ENCODE results near the gene MRPL23.

The MRPL23 gene

DNA sequence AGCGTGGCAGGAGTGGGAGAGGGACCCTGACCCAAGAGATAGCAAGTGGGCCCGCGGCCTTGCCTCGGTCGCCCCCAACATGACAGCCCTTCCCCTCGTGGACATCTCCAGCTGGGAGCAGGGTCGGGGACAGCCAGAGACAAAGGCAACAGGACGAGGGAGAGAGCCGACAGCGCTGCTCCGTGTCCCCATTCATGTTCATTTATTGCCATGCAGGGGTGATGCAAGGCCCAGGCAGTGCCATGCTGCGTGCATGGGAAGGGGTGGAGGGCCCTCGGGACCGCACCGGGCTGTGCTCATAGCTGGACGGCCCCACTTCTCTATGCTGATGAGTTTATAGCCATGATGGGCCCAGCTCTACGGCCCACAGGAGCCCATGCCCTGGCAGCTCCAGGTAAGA, 12.7 kb downstream of the MRPL23 start:
- DNase-seq: no peak

DNA sequence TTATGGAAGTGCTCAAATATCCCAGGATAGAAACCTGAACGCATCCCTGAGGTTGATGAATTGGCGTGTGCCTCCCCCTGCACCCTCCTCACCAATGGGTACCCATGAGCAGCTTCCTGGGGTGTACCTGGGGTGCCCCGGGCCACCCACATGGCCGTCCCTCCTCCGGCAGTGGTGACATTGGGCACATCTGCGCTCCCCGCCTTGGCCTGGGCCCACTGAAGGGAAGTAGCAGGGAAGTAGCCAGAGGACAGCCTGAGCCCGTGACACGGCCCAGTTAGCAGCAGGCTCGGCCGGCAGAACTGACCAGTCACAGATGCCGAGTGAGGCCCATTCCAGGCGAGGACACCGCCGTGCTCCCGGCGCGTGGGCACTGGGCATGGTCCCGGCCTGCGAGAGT, 16.7 kb downstream of the MRPL23 start:
- DNase-seq: no peak

DNA sequence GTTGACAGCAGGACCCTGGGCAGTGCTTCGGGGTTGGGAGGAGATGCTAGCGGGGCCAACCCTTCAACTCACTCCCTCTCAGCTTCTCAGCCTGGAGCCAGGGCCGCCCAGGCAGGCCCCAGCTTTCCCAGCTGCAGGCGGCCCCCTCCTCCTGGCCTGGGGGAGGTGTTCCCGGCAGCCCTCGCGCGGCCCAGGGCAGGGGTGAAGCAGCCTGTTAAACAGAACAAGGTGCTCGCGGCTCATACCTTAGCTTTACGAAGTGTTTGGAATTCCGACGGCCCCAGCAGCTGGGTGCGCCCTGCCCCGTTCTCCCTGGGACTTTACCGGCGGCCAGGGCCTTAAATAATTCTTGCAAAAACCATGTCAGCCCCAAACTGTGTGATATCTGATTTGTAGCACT, 17.2 kb downstream of the MRPL23 start:
- DNase-seq: no peak

DNA sequence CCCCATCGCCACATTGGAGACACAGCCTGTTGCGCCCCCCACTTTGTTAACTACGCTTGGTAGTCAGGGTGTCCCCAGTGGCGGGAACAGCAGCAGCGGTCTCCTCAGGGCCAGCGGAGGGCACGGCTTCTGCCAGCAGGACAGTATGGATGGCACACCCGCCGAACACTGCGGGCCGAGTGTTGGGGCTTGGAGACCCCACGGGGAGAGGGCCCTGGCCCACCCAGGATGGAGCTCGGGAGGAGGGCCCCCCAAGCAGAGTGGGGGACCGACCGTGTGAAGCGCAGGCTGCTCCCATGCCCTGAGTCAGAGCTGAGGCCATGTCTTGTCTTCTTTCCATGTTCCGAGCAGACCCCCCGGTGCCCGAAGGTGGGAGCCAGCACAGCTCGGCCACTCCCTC, 17.8 kb downstream of the MRPL23 start:
- DNase-seq: no peak

DNA sequence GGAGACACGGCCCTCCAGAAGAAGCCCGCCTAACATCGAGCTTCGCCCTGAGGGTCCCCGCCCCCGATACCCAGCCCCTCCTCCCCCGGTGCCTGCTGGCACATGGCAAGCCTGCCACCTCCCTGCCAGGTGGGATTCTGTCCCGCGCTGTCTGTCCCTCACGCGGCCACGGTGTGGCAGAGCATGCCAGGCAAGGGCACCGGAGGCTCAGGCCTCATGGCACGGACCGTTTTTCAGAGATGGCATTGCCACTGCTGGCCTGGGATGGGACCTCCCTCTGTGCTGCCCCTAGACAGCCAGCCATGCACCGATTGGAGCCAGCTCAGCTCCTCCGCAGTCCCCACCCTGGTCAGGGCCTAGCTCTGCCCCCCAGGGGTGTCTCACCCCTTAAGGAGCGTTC, 19.4 kb downstream of the MRPL23 start:
- no peak for DNase-seq

- DNase-seq: no peak
These were observed 20.6 kb downstream of the MRPL23 start for GRCh38 chr11:1967641-1968225.

DNA sequence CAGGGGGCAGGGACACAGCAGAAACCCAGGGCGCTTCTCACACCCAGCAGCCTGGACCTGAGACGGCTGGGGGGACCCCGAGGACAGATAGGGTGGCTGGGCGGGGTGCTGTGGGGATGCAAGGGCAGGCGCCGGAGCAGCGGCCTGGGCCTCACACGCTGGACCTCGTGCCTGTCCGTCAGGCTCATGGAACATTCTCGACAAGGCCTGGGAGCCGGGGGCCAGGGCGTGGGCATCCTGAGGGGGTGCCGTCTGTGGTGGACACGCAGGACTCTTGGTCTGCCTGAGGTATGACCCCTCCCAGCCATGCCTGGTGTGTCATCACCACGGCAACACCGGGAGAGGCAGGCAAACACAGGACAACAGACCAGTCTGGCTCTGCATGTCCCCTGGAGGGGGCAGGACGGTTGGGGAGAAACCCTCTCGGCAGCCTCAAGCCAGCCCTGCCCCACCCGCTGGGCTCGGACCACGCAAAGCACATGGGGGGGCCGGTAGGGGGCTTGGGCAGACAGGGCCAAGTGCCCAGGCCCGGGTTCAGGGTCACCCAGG, 21.4 kb downstream of the MRPL23 start:
- DNase-seq: no peak

DNA sequence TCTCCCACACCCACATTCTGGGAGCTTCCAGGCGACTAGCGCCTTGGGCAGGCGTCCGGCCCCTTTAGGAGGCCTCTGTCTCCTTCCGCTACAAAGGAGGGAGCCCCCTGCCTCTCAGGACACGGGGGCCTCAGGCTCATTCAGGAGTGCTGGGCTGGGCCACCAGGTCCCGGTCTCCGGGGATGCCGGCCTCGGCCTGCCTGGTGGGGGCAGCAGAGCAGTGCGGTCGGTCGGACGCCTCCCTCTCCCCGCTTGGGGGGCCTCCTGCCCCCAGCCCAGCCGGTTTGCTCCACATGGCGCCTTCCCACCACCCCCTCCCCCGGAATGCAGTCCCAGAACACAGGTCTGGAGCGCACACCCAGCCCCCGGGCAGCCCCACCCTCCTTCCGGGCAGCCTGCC, 21.9 kb downstream of the MRPL23 start:
- DNase-seq: no peak

- DNase-seq: no peak
These were observed 22.6 kb downstream of the MRPL23 start for GRCh38 chr11:1969776-1970175.

DNA sequence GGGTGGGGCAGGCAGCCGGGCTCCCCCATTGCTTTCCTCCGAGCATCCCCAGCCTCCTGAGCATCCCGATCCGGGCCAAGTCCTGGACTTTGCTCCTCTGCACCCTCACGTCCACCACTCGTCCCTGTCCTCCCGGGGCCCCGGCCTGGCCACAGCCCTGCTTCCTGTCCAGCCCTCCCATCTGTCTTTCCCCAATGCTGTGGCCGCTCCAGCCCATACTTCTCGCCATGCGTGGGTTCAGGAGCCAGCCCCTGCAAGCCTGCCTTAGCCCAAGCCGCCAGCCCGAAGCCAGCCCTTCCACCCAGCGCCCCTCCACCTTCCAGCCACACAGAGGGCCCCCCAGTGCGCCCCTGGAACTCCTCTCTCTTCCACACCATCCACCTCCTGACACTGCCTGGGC, 23.8 kb downstream of the MRPL23 start:
- no peak for DNase-seq

- no peak for DNase-seq
These were observed 28.1 kb downstream of the MRPL23 start for GRCh38 chr11:1975185-1975584.

DNA sequence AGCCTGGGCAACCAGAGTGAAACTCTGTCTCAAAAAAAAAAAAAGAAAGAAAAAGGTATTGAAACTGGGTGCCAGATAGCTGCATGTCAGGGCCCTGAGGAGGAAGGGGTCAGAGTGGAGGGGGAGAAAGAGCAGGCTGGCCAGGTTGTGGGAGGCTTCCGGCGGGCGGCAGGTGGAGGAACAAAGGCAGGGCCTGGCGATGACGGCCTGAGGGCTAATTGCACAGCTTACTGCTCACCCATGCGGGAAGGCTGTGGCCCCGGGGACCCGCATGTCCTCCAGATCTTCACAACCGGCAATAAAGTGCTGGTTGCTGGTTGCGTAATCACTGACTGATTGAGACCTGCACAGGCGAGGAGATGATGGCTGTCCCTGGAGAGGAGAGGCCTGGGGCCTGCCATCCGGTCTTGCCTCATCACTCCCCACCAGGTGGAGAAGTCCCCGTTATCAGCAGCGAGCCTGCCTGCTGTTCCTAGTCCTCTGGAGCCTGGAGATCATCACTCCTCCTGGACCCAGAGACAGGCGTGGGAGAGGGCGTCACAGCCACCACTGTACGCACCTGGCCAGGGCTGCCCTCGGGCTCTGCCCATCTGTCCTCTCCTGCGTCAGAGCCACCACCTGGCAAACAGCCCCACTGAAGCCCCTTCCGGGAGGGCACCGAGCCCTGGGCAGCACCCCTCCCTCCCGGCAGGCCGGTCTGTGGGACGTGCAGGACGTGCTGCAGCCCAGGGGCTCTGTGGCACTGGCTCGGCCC, 31.8 kb downstream of the MRPL23 start:
- DNase-seq: no peak

DNA sequence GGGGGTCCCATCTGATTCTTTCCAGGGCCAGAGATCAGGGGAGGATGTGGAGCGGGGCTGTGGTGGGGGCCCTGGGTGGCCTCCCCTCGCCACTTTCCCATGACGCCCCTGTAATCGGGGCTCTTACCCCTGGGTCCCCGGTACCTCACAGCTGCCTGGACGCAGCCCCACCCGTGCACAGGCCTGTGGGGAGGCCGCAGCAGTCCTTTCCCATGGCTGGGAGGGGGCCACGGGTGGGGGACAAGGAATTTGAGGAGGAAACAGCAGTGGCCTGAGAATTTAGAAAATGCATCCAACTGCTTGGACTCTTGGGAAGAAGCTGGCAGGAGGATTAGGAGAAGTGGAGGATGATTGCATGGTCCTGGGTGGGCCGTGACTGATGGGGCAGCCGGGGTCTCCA, 32.5 kb downstream of the MRPL23 start:
- no peak for DNase-seq

GRCh38 chr11:1982873-1983600, 35.9 kb downstream of the MRPL23 start:
- no peak for DNase-seq

GRCh38 chr11:1983601-1983961, 36.4 kb downstream of the MRPL23 start:
- no peak for DNase-seq

GRCh38 chr11:1987024-1987423, 39.9 kb downstream of the MRPL23 start:
- no peak for DNase-seq

DNA sequence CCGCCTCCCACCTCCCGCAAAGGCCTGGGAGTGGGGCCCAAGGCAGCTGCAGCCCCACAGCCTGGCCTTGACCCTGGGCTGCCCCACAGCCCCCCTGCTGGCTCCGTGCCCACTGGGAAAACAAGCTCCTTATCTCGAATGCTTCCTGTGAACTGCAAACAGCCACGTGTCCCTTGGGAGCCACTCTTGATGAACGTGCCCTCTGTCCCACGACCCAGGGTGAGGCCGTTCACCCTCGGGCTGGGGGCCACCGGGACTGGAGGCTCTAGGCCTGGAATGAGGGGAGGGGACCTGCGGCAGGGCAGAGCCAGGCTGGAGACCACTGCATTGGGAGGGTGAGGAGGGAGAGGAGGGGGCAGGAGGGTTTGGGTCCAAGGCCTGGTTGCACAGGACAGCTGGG, 41.0 kb downstream of the MRPL23 start:
- DNase-seq: no peak

DNA sequence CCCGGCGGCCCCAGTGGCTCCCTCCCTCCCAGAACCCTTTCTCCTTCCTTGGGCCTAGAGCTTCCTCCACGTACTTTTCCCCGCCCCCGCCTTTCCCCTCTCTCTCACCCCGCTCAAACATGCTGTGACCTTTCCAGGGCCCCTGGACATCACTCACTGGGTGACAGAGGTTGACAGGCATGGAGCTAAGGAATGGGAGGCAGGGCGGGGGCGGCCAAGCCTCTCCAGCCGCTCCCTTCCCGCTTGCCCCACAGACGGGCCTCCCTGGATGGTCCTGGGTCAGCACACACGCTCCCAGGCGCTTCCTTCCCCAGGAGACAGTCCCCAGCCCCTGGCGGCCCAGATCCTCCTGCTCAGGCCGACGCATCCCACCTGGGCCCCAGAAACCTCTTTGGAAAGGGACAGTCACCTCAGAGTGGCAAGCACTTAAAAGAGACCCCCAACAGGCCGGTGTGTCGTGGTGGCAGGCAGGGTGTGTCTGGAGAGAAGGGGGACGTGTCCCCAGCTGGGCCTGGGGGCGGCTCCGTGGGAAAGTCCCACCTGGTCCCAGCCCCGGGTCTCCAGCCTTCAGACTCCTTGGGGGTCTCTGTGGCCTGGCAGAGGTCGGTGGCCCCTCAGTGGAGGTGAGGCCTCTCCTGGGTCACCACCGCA, 41.7 kb downstream of the MRPL23 start:
- no peak for DNase-seq

GRCh38 chr11:1989953-1990352, 42.8 kb downstream of the MRPL23 start:
- DNase-seq: no peak

DNA sequence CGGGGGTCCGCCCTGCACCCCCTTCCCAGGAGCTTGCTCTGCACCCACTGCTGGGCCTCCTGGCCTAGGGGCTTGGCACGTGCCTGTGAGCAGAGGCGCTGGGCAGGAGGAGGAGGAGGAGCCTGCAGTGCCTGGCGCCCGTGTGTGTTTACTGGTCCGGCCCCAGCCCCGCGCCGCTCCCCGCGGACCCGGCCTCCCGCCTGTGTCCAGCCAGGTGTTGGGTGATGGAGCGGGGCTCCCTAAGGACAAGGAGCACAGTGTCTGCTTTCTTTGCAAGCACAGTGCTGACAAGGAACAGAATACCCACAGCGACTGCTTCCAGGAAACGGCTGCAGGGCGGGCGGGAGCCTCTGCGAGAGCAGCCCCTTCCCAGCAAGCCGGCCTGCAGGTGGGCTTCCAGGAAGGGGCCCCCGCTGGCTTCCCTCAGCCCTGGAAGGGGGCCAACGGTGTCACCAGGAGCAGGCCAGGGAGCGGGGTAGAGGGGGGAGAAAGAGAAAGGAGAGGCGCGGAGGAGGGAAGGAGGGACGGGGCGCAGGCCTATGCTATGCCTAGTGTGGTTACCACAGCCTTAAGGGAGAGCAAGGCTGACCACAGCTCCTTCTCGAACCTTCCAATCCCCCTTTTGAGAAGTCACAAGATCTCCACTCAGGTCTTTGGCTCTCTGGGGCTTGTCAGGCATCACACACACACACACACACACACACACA, 43.9 kb downstream of the MRPL23 start:
- no peak for DNase-seq

GRCh38 chr11:1992111-1992510, 45.0 kb downstream of the MRPL23 start:
- no peak for DNase-seq

- DNase-seq: no peak
These were observed 47.0 kb downstream of the MRPL23 start for GRCh38 chr11:1994121-1994520.

- DNase-seq: no peak
These were observed 50.6 kb downstream of the MRPL23 start, which contains the start of gene H19 for GRCh38 chr11:1997755-1998154. Gene H19, minus strand, starts transcription at chr11:1997842.
